ENCODE results near the gene CYLD. TPM values are rescaled to one million over a fixed set of nuclear protein-coding genes. Genes with fewer than 3 reads are reported as not detected.

Gene CYLD
- total and polyA plus RNA-seq, 2 experiments from 2014 or later = 6.9 to 30.9 TPM

DNA sequence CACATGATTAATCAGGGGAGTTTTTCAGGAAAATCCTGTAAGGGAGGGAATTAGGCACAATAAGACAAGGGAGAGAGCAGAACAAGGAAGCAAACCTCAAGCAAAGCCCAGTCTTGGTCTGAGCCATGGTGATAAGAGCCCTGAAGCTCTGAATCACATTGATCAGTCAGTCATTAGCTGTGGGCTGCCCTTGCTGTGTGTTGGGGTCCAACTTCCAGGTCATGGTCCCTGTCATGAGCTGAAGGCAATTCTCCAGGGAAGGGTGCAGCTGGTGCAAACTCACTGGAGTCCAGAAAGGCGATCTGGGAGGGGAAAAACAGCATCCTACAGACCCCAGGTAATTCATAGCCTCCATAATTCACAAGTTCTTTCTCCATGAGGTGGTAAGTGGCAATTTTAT lies 89.9 kb downstream of the CYLD start:
- no peak for DNase-seq (ENCODE audit: low spot score)
- no peak overlapping the region for H2AFZ ChIP-seq

More for the DNA sequence above, 89.9 kb downstream of the CYLD start:
- Histone ChIP-seq H3K36me3 (ENCODE audit: insufficient read depth) (no peaks in the 10 kb centered on the region), H3K4me3 (no peak overlapping the region), H4K20me1 (replicated peaks; ENCODE audit: insufficient read depth) (no peaks in the 10 kb centered on the region), H3F3A (replicated peaks; ENCODE audit: low read depth) (no peaks in the 10 kb centered on the region), H3K27ac (ENCODE audit: low read depth) (no peak overlapping the region), H3K4me1 (ENCODE audit: insufficient read depth) (no peaks in the 10 kb centered on the region), H3K27me3 (ENCODE audit: insufficient read depth) (no peaks in the 10 kb centered on the region), H3K4me2 (no peak overlapping the region), H3K79me2 (replicated peaks; ENCODE audit: insufficient read depth) (no peaks in the 10 kb centered on the region), H3K9me2 (ENCODE audit: insufficient read depth) (peaks cover 10% of the 10 kb centered on the region; the same call in 1 of the 2 replicates)
- H3K4me1 Mint-ChIP-seq = no peaks in the 10 kb centered on the region
- TF ChIP-seq, protein P1, sequence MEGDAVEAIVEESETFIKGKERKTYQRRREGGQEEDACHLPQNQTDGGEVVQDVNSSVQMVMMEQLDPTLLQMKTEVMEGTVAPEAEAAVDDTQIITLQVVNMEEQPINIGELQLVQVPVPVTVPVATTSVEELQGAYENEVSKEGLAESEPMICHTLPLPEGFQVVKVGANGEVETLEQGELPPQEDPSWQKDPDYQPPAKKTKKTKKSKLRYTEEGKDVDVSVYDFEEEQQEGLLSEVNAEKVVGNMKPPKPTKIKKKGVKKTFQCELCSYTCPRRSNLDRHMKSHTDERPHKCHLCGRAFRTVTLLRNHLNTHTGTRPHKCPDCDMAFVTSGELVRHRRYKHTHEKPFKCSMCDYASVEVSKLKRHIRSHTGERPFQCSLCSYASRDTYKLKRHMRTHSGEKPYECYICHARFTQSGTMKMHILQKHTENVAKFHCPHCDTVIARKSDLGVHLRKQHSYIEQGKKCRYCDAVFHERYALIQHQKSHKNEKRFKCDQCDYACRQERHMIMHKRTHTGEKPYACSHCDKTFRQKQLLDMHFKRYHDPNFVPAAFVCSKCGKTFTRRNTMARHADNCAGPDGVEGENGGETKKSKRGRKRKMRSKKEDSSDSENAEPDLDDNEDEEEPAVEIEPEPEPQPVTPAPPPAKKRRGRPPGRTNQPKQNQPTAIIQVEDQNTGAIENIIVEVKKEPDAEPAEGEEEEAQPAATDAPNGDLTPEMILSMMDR (conservative IDR thresholded peaks at IDR 0.05; ENCODE audit: low read depth in 2 of 2) = no peak
- TF ChIP-seq NANOG (IDR thresholded peaks at IDR 0.05; ENCODE audit: borderline replicate concordance) (no peak), CREB1 (CRISPR knock-in tag; IDR thresholded peaks at IDR 0.05; ENCODE audit: low read depth) (no peak), EZH2phosphoT487 (IDR thresholded peaks at IDR 0.05; ENCODE audit: unreplicated experiment) (no peak), EZH2 (IDR thresholded peaks at IDR 0.05; ENCODE audit: low read depth, unreplicated experiment) (no peak), ZNF331 (CRISPR knock-in tag; IDR thresholded peaks at IDR 0.05; ENCODE audit: low read depth) (no peak), STAT1 (IDR thresholded peaks at IDR 0.05; ENCODE audit: unreplicated experiment) (no peak), POLR2AphosphoS5 (IDR thresholded peaks at IDR 0.05; ENCODE audit: low read depth) (no peak), JUNB (IDR thresholded peaks at IDR 0.05; ENCODE audit: unreplicated experiment) (no peak), ZNF114 (CRISPR knock-in tag; IDR thresholded peaks at IDR 0.05) (no peak)
- TF ChIP-seq, protein P2, sequence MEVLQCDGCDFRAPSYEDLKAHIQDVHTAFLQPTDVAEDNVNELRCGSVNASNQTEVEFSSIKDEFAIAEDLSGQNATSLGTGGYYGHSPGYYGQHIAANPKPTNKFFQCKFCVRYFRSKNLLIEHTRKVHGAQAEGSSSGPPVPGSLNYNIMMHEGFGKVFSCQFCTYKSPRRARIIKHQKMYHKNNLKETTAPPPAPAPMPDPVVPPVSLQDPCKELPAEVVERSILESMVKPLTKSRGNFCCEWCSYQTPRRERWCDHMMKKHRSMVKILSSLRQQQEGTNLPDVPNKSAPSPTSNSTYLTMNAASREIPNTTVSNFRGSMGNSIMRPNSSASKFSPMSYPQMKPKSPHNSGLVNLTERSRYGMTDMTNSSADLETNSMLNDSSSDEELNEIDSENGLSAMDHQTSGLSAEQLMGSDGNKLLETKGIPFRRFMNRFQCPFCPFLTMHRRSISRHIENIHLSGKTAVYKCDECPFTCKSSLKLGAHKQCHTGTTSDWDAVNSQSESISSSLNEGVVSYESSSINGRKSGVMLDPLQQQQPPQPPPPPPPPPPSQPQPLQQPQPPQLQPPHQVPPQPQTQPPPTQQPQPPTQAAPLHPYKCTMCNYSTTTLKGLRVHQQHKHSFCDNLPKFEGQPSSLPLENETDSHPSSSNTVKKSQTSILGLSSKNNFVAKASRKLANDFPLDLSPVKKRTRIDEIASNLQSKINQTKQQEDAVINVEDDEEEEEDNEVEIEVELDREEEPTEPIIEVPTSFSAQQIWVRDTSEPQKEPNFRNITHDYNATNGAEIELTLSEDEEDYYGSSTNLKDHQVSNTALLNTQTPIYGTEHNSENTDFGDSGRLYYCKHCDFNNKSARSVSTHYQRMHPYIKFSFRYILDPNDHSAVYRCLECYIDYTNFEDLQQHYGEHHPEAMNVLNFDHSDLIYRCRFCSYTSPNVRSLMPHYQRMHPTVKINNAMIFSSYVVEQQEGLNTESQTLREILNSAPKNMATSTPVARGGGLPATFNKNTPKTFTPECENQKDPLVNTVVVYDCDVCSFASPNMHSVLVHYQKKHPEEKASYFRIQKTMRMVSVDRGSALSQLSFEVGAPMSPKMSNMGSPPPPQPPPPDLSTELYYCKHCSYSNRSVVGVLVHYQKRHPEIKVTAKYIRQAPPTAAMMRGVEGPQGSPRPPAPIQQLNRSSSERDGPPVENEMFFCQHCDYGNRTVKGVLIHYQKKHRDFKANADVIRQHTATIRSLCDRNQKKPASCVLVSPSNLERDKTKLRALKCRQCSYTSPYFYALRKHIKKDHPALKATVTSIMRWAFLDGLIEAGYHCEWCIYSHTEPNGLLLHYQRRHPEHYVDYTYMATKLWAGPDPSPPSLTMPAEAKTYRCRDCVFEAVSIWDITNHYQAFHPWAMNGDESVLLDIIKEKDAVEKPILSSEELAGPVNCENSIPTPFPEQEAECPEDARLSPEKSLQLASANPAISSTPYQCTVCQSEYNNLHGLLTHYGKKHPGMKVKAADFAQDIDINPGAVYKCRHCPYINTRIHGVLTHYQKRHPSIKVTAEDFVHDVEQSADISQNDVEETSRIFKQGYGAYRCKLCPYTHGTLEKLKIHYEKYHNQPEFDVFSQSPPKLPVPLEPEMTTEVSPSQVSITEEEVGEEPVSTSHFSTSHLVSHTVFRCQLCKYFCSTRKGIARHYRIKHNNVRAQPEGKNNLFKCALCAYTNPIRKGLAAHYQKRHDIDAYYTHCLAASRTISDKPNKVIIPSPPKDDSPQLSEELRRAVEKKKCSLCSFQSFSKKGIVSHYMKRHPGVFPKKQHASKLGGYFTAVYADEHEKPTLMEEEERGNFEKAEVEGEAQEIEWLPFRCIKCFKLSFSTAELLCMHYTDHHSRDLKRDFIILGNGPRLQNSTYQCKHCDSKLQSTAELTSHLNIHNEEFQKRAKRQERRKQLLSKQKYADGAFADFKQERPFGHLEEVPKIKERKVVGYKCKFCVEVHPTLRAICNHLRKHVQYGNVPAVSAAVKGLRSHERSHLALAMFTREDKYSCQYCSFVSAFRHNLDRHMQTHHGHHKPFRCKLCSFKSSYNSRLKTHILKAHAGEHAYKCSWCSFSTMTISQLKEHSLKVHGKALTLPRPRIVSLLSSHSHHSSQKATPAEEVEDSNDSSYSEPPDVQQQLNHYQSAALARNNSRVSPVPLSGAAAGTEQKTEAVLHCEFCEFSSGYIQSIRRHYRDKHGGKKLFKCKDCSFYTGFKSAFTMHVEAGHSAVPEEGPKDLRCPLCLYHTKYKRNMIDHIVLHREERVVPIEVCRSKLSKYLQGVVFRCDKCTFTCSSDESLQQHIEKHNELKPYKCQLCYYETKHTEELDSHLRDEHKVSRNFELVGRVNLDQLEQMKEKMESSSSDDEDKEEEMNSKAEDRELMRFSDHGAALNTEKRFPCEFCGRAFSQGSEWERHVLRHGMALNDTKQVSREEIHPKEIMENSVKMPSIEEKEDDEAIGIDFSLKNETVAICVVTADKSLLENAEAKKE (CRISPR knock-in tag; IDR thresholded peaks at IDR 0.05) = no peak
- TF ChIP-seq, protein P3, sequence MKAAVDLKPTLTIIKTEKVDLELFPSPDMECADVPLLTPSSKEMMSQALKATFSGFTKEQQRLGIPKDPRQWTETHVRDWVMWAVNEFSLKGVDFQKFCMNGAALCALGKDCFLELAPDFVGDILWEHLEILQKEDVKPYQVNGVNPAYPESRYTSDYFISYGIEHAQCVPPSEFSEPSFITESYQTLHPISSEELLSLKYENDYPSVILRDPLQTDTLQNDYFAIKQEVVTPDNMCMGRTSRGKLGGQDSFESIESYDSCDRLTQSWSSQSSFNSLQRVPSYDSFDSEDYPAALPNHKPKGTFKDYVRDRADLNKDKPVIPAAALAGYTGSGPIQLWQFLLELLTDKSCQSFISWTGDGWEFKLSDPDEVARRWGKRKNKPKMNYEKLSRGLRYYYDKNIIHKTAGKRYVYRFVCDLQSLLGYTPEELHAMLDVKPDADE (IDR thresholded peaks at IDR 0.05) = no peak
- TF ChIP-seq, protein P4, sequence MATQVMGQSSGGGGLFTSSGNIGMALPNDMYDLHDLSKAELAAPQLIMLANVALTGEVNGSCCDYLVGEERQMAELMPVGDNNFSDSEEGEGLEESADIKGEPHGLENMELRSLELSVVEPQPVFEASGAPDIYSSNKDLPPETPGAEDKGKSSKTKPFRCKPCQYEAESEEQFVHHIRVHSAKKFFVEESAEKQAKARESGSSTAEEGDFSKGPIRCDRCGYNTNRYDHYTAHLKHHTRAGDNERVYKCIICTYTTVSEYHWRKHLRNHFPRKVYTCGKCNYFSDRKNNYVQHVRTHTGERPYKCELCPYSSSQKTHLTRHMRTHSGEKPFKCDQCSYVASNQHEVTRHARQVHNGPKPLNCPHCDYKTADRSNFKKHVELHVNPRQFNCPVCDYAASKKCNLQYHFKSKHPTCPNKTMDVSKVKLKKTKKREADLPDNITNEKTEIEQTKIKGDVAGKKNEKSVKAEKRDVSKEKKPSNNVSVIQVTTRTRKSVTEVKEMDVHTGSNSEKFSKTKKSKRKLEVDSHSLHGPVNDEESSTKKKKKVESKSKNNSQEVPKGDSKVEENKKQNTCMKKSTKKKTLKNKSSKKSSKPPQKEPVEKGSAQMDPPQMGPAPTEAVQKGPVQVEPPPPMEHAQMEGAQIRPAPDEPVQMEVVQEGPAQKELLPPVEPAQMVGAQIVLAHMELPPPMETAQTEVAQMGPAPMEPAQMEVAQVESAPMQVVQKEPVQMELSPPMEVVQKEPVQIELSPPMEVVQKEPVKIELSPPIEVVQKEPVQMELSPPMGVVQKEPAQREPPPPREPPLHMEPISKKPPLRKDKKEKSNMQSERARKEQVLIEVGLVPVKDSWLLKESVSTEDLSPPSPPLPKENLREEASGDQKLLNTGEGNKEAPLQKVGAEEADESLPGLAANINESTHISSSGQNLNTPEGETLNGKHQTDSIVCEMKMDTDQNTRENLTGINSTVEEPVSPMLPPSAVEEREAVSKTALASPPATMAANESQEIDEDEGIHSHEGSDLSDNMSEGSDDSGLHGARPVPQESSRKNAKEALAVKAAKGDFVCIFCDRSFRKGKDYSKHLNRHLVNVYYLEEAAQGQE (IDR thresholded peaks at IDR 0.05; ENCODE audit: unreplicated experiment) = no peak
- no peak for ATAC-seq
- H3K27me3 Mint-ChIP-seq (ENCODE audit: insufficient read depth, low read depth, poor library complexity) = peaks cover 3% of the 10 kb centered on the region
- no peak overlapping the region for H3K4me3 Mint-ChIP-seq
- peaks cover 4% of the 10 kb centered on the region; the same call in 2 of the 3 replicates for H3K9me3 Mint-ChIP-seq
- no peak overlapping the region for H3K27ac Mint-ChIP-seq
- peaks cover 4% of the 10 kb centered on the region; the same call in 1 of the 3 replicates for H3K36me3 Mint-ChIP-seq (ENCODE audit: low read depth)

Measured in GM23338 (cell line).